ENCODE results near the gene COL13A1. TPM values are rescaled to one million over a fixed set of nuclear protein-coding genes. Genes with fewer than 3 reads are reported as not detected.

COL13A1 gene
- polyA plus RNA-seq, 1 donor, result 8.7 TPM

Other genes with a start within 250 kb of the COL13A1 start
- gene NEUROG3, start 228.5 kb upstream of the COL13A1 start, polyA plus RNA-seq (ENCODE audit: insufficient read length), result not detected
- 0.39 TPM for gene FAM241B, start 171.7 kb upstream of the COL13A1 start, polyA plus RNA-seq (ENCODE audit: insufficient read length)

All from forelimb muscle (tissue), 1 donor.